GM23338 (cell line): Measurements from ENCODE around the gene SRGAP3. TPM values are rescaled to one million over a fixed set of nuclear protein-coding genes. Genes with fewer than 3 reads are reported as not detected.

Experiments used
- ATAC-seq: fragments of 200-7000 bp; cut with Tn5 transposase; 3 replicates; pipeline ENCODE4 v1.9.1; 2020
- DNase-seq: peaks from one replicate; pipeline ENCODE4 v3.0.0-alpha.2; 2015; ENCODE audit warnings: low spot score
- H2AFZ ChIP-seq: fragments of 200-600 bp; sonication (generic); 2 replicates; pipeline ENCODE4 v1.8.0; 2016; ENCODE audit warnings: antibody characterized with exemption, mild to moderate bottlenecking, moderate library complexity
- H3F3A ChIP-seq: fragments of 200-600 bp; sonication (generic); replicated peaks from 2 replicates; pipeline ENCODE4 v1.8.0; 2017; ENCODE audit warnings: antibody characterized with exemption, mixed run types, low read depth
- H3K27ac ChIP-seq: fragments of 200-600 bp; sonication (generic); 2 replicates; pipeline ENCODE4 v1.6.1; 2016; ENCODE audit warnings: low read depth
- H3K27me3 ChIP-seq: fragments of 200-600 bp; sonication (generic); 2 replicates; pipeline ENCODE4 v1.8.0; 2016; ENCODE audit warnings: mild to moderate bottlenecking, mixed run types, moderate library complexity; ENCODE audit not compliant: insufficient read depth
- H3K36me3 ChIP-seq: fragments of 200-600 bp; sonication (generic); 2 replicates; pipeline ENCODE4 v1.8.0; 2016; ENCODE audit warnings: mild to moderate bottlenecking; ENCODE audit not compliant: insufficient read depth
- H3K4me1 ChIP-seq: fragments of 200-600 bp; sonication (generic); 2 replicates; pipeline ENCODE4 v1.8.0; 2016; ENCODE audit warnings: mild to moderate bottlenecking, moderate library complexity; ENCODE audit not compliant: insufficient read depth
- H3K4me2 ChIP-seq: fragments of 200-600 bp; sonication (generic); 2 replicates; pipeline ENCODE4 v1.7.1; 2017; ENCODE audit warnings: mixed run types
- H3K4me3 ChIP-seq: fragments of 200-600 bp; sonication (generic); 2 replicates; pipeline ENCODE4 v1.6.1; 2016; ENCODE audit warnings: mixed run types
- H3K79me2 ChIP-seq: fragments of 200-600 bp; sonication (generic); replicated peaks from 2 replicates; pipeline ENCODE4 v1.8.0; 2017; ENCODE audit warnings: mild to moderate bottlenecking; ENCODE audit not compliant: insufficient read depth
- H3K9me2 ChIP-seq: fragments of 200-600 bp; sonication (generic); 2 replicates; pipeline ENCODE4 v1.8.0; 2017; ENCODE audit not compliant: insufficient read depth
- H4K20me1 ChIP-seq: fragments of 200-600 bp; sonication (generic); replicated peaks from 2 replicates; pipeline ENCODE4 v1.8.0; 2017; ENCODE audit warnings: mild to moderate bottlenecking; ENCODE audit not compliant: insufficient read depth
- H3K27ac Mint-ChIP-seq: 2 replicates; pipeline ENCODE4 v1.8.0; 2020; ENCODE audit warnings: inconsistent platforms, mild to moderate bottlenecking, moderate library complexity, mixed read lengths
- H3K27me3 Mint-ChIP-seq: 3 replicates; pipeline ENCODE4 v1.8.0; 2022; ENCODE audit warnings: low read depth, mild to moderate bottlenecking, moderate library complexity, mixed read lengths, inconsistent platforms; ENCODE audit not compliant: insufficient read depth, poor library complexity
- H3K36me3 Mint-ChIP-seq: 3 replicates; pipeline ENCODE4 v1.8.0; 2021; ENCODE audit warnings: low read depth, mild to moderate bottlenecking, inconsistent platforms, moderate library complexity, mixed read lengths
- H3K4me1 Mint-ChIP-seq: 3 replicates; pipeline ENCODE4 v1.8.0; 2020; ENCODE audit warnings: mild to moderate bottlenecking, inconsistent platforms, mixed read lengths
- H3K4me3 Mint-ChIP-seq: 3 replicates; pipeline ENCODE4 v1.8.0; 2021; ENCODE audit warnings: moderate library complexity, mild to moderate bottlenecking, inconsistent platforms, mixed read lengths
- H3K9me3 Mint-ChIP-seq: 3 replicates; pipeline ENCODE4 v1.8.0; 2020; ENCODE audit warnings: moderate library complexity, mild to moderate bottlenecking, inconsistent platforms, mixed read lengths
- CREB1 ChIP-seq: fragments of 250-450 bp; sonication (Bioruptor Pico); IDR thresholded peaks from 2 replicates; pipeline ENCODE4 v1.5.0; 2020; ENCODE audit warnings: low read depth, mild to moderate bottlenecking, moderate library complexity
- EZH2 ChIP-seq: fragments of 200-600 bp; sonication (generic); IDR thresholded peaks from one replicate; pipeline ENCODE4 v1.8.0; 2017; ENCODE audit warnings: antibody characterized with exemption, mild to moderate bottlenecking, low read depth; ENCODE audit not compliant: unreplicated experiment
- EZH2phosphoT487 ChIP-seq: fragments of 200-600 bp; sonication (generic); IDR thresholded peaks from one replicate; pipeline ENCODE4 v1.8.1; 2018; ENCODE audit warnings: antibody characterized with exemption; ENCODE audit not compliant: unreplicated experiment
- JUNB ChIP-seq: IDR thresholded peaks from one replicate; pipeline ENCODE4 v1.6.1; 2016; ENCODE audit warnings: antibody characterized with exemption; ENCODE audit not compliant: unreplicated experiment
- NANOG ChIP-seq: IDR thresholded peaks from 2 replicates; pipeline ENCODE4 v1.6.1; 2016; ENCODE audit warnings: antibody characterized with exemption, borderline replicate concordance
- POLR2AphosphoS5 ChIP-seq: IDR thresholded peaks from 2 replicates; pipeline ENCODE4 v1.6.1; 2016; ENCODE audit warnings: antibody characterized with exemption, low read depth
- STAT1 ChIP-seq: IDR thresholded peaks from one replicate; pipeline ENCODE4 v1.6.1; 2016; ENCODE audit warnings: antibody characterized with exemption; ENCODE audit not compliant: unreplicated experiment
- ZNF114 ChIP-seq: fragments of 250-450 bp; sonication (Bioruptor Pico); IDR thresholded peaks from 2 replicates; pipeline ENCODE4 v1.5.0; 2020; ENCODE audit warnings: mild to moderate bottlenecking, moderate library complexity
- ZNF331 ChIP-seq: fragments of 250-450 bp; sonication (Bioruptor Pico); IDR thresholded peaks from 2 replicates; pipeline ENCODE4 v1.5.0; 2020; ENCODE audit warnings: low read depth, mild to moderate bottlenecking, moderate library complexity
- polyA plus RNA-seq: library from polyadenylated mRNA; unstranded; fragments of >200 nt; fragmentation: Nextera tagmentation; extraction: Ambion mirVana; gene quantifications from 2 replicates; pipeline ENCODE4 v1.2.1, GENCODE V29; 2016
- total RNA-seq: library from RNA; depleted of rRNA; stranded (reverse); fragments of >200 nt; shearing (Covaris generic); gene quantifications from 2 replicates; pipeline ENCODE4 v1.2.3, GENCODE V29; 2014
- TF ChIP-seq, protein P1 (sequence below): IDR thresholded peaks from one replicate; pipeline ENCODE4 v1.6.1; 2018; ENCODE audit warnings: antibody characterized with exemption; ENCODE audit not compliant: unreplicated experiment
- TF ChIP-seq, protein P2 (sequence below): fragments of 250-450 bp; sonication (Bioruptor Pico); IDR thresholded peaks from 2 replicates; pipeline ENCODE4 v1.5.0; 2020; ENCODE audit warnings: mild to moderate bottlenecking, moderate library complexity
- TF ChIP-seq, protein P3 (sequence below): IDR thresholded peaks from 2 replicates; pipeline ENCODE4 v1.6.1; 2016; ENCODE audit warnings: antibody characterized with exemption
- TF ChIP-seq, protein P4 (sequence below), 2 experiments: fragments of 200-600 bp in 1 of 2; sonication (generic) in 1 of 2; conservative IDR thresholded peaks; 2 replicates each; pipeline versions ENCODE4 v1.5.1 to v1.6.1; 2016 to 2017; ENCODE audit warnings: antibody characterized with exemption in 2 of 2, low read depth in 2 of 2, mild to moderate bottlenecking in 2 of 2, moderate library complexity in 1 of 2

SRGAP3 gene
- total and polyA plus RNA-seq, 2 experiments from 2014 or later = 6.4 to 9.4 TPM

DNA sequence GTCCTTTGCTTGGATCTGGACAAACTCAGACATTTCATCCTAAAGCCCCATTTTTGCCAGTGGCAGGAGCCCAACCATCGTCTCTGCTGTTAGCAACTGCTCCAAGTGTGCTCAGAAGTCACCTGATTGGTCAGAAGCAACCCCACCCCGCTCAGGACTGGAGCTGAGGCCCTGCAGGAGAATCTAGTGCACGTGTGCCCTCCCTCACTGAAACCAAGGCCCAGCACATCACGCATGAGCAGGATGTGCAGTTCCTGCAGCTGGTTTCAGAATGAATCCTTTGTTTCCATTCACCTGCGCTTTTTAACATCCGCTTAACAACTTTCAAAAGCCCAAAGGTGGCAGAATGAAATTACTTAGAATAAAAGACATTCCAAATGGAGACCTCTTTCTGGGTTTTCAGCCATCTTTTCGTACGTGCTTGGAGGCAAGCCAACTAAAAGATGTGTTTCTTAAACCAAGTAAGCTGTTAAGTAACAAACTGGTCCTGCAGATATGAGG is 81.2 kb downstream of the SRGAP3 start:
- H3K4me3 ChIP-seq = no peak overlapping the region
- H3F3A ChIP-seq = no peaks in the 10 kb centered on the region
- no peaks in the 10 kb centered on the region for H3K9me3 Mint-ChIP-seq
- H3K4me2 ChIP-seq = no peak overlapping the region
- no peaks in the 10 kb centered on the region for H3K36me3 ChIP-seq
- TF ChIP-seq ZNF114 (CRISPR knock-in tag) (no peak), STAT1 (no peak), JUNB (no peak), ZNF331 (no peak), EZH2 (no peak), EZH2phosphoT487 (no peak), CREB1 (CRISPR knock-in tag) (no peak), NANOG (no peak), POLR2AphosphoS5 (no peak)
- TF ChIP-seq, protein P1, sequence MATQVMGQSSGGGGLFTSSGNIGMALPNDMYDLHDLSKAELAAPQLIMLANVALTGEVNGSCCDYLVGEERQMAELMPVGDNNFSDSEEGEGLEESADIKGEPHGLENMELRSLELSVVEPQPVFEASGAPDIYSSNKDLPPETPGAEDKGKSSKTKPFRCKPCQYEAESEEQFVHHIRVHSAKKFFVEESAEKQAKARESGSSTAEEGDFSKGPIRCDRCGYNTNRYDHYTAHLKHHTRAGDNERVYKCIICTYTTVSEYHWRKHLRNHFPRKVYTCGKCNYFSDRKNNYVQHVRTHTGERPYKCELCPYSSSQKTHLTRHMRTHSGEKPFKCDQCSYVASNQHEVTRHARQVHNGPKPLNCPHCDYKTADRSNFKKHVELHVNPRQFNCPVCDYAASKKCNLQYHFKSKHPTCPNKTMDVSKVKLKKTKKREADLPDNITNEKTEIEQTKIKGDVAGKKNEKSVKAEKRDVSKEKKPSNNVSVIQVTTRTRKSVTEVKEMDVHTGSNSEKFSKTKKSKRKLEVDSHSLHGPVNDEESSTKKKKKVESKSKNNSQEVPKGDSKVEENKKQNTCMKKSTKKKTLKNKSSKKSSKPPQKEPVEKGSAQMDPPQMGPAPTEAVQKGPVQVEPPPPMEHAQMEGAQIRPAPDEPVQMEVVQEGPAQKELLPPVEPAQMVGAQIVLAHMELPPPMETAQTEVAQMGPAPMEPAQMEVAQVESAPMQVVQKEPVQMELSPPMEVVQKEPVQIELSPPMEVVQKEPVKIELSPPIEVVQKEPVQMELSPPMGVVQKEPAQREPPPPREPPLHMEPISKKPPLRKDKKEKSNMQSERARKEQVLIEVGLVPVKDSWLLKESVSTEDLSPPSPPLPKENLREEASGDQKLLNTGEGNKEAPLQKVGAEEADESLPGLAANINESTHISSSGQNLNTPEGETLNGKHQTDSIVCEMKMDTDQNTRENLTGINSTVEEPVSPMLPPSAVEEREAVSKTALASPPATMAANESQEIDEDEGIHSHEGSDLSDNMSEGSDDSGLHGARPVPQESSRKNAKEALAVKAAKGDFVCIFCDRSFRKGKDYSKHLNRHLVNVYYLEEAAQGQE = no peak
- TF ChIP-seq, protein P2, sequence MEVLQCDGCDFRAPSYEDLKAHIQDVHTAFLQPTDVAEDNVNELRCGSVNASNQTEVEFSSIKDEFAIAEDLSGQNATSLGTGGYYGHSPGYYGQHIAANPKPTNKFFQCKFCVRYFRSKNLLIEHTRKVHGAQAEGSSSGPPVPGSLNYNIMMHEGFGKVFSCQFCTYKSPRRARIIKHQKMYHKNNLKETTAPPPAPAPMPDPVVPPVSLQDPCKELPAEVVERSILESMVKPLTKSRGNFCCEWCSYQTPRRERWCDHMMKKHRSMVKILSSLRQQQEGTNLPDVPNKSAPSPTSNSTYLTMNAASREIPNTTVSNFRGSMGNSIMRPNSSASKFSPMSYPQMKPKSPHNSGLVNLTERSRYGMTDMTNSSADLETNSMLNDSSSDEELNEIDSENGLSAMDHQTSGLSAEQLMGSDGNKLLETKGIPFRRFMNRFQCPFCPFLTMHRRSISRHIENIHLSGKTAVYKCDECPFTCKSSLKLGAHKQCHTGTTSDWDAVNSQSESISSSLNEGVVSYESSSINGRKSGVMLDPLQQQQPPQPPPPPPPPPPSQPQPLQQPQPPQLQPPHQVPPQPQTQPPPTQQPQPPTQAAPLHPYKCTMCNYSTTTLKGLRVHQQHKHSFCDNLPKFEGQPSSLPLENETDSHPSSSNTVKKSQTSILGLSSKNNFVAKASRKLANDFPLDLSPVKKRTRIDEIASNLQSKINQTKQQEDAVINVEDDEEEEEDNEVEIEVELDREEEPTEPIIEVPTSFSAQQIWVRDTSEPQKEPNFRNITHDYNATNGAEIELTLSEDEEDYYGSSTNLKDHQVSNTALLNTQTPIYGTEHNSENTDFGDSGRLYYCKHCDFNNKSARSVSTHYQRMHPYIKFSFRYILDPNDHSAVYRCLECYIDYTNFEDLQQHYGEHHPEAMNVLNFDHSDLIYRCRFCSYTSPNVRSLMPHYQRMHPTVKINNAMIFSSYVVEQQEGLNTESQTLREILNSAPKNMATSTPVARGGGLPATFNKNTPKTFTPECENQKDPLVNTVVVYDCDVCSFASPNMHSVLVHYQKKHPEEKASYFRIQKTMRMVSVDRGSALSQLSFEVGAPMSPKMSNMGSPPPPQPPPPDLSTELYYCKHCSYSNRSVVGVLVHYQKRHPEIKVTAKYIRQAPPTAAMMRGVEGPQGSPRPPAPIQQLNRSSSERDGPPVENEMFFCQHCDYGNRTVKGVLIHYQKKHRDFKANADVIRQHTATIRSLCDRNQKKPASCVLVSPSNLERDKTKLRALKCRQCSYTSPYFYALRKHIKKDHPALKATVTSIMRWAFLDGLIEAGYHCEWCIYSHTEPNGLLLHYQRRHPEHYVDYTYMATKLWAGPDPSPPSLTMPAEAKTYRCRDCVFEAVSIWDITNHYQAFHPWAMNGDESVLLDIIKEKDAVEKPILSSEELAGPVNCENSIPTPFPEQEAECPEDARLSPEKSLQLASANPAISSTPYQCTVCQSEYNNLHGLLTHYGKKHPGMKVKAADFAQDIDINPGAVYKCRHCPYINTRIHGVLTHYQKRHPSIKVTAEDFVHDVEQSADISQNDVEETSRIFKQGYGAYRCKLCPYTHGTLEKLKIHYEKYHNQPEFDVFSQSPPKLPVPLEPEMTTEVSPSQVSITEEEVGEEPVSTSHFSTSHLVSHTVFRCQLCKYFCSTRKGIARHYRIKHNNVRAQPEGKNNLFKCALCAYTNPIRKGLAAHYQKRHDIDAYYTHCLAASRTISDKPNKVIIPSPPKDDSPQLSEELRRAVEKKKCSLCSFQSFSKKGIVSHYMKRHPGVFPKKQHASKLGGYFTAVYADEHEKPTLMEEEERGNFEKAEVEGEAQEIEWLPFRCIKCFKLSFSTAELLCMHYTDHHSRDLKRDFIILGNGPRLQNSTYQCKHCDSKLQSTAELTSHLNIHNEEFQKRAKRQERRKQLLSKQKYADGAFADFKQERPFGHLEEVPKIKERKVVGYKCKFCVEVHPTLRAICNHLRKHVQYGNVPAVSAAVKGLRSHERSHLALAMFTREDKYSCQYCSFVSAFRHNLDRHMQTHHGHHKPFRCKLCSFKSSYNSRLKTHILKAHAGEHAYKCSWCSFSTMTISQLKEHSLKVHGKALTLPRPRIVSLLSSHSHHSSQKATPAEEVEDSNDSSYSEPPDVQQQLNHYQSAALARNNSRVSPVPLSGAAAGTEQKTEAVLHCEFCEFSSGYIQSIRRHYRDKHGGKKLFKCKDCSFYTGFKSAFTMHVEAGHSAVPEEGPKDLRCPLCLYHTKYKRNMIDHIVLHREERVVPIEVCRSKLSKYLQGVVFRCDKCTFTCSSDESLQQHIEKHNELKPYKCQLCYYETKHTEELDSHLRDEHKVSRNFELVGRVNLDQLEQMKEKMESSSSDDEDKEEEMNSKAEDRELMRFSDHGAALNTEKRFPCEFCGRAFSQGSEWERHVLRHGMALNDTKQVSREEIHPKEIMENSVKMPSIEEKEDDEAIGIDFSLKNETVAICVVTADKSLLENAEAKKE (CRISPR knock-in tag) = no peak
- TF ChIP-seq, protein P3, sequence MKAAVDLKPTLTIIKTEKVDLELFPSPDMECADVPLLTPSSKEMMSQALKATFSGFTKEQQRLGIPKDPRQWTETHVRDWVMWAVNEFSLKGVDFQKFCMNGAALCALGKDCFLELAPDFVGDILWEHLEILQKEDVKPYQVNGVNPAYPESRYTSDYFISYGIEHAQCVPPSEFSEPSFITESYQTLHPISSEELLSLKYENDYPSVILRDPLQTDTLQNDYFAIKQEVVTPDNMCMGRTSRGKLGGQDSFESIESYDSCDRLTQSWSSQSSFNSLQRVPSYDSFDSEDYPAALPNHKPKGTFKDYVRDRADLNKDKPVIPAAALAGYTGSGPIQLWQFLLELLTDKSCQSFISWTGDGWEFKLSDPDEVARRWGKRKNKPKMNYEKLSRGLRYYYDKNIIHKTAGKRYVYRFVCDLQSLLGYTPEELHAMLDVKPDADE = no peak
- TF ChIP-seq, protein P4, sequence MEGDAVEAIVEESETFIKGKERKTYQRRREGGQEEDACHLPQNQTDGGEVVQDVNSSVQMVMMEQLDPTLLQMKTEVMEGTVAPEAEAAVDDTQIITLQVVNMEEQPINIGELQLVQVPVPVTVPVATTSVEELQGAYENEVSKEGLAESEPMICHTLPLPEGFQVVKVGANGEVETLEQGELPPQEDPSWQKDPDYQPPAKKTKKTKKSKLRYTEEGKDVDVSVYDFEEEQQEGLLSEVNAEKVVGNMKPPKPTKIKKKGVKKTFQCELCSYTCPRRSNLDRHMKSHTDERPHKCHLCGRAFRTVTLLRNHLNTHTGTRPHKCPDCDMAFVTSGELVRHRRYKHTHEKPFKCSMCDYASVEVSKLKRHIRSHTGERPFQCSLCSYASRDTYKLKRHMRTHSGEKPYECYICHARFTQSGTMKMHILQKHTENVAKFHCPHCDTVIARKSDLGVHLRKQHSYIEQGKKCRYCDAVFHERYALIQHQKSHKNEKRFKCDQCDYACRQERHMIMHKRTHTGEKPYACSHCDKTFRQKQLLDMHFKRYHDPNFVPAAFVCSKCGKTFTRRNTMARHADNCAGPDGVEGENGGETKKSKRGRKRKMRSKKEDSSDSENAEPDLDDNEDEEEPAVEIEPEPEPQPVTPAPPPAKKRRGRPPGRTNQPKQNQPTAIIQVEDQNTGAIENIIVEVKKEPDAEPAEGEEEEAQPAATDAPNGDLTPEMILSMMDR (conservative IDR thresholded peaks at IDR 0.05; ENCODE audit: low read depth in 2 of 2) = no peak
- peak; percentile 52 for DNase-seq
- H3K9me2 ChIP-seq = no peaks in the 10 kb centered on the region
- 0 out of 2 replicates have a peak, but pooled peaks cover 4% of the 10 kb centered on the region for H3K4me1 ChIP-seq
- H3K27ac Mint-ChIP-seq = no peak overlapping the region
- no peaks in the 10 kb centered on the region; the same call in 2 of the 3 replicates for H3K4me1 Mint-ChIP-seq
- H3K79me2 ChIP-seq = no peaks in the 10 kb centered on the region
- H3K4me3 Mint-ChIP-seq = no peak overlapping the region
- H3K27me3 Mint-ChIP-seq = peaks cover 3% of the 10 kb centered on the region
- H3K27ac ChIP-seq = no peak overlapping the region
- peak overlapping the region; percentile 24; the same call in 1 of the 2 replicates for H2AFZ ChIP-seq
- no peaks in the 10 kb centered on the region for H3K27me3 ChIP-seq
- H3K36me3 Mint-ChIP-seq = no peaks in the 10 kb centered on the region
- H4K20me1 ChIP-seq = no peaks in the 10 kb centered on the region
- ATAC-seq = peak; percentile 90
